Neural cell (in vitro differentiated cells): Measurements from ENCODE around the gene FUT7. TPM values are rescaled to one million over a fixed set of nuclear protein-coding genes. Genes with fewer than 3 reads are reported as not detected.

Experiments used
- H2AFZ ChIP-seq: fragments of 200-600, 300-800 bp; sonication (generic), shearing (Covaris generic); 2 replicates; pipeline ENCODE4 v1.6.0; 2014; ENCODE audit warnings: low read depth, mild to moderate bottlenecking, antibody characterized with exemption, low read length, moderate library complexity
- H3F3A ChIP-seq: fragments of 200-600 bp; shearing (Covaris generic); 2 replicates; pipeline ENCODE4 v1.6.1; 2016; ENCODE audit warnings: mild to moderate bottlenecking, moderate library complexity, mixed read lengths, antibody characterized with exemption, low read length; ENCODE audit not compliant: insufficient read depth, poor library complexity, severe bottlenecking
- H3K27ac ChIP-seq: fragments of 200-600, 300-800 bp; sonication (generic), shearing (Covaris generic); 2 replicates; pipeline ENCODE4 v1.5.1; 2014; ENCODE audit warnings: mild to moderate bottlenecking, low read length, moderate library complexity
- H3K27me3 ChIP-seq: fragments of 300-800, 200-600 bp; sonication (generic), shearing (Covaris generic); 2 replicates; pipeline ENCODE4 v1.6.0; 2014; ENCODE audit warnings: mild to moderate bottlenecking, low read depth, low read length, moderate library complexity; ENCODE audit not compliant: insufficient read depth
- H3K36me3 ChIP-seq: fragments of 300-800, 200-600 bp; sonication (generic), shearing (Covaris generic); 2 replicates; pipeline ENCODE4 v1.5.1; 2014; ENCODE audit warnings: mild to moderate bottlenecking, antibody characterized with exemption, low read length, moderate library complexity; ENCODE audit not compliant: insufficient read depth
- H3K4me2 ChIP-seq: fragments of 300-800, 200-600 bp; sonication (generic), shearing (Covaris generic); 2 replicates; pipeline ENCODE4 v1.6.0; 2014; ENCODE audit warnings: mild to moderate bottlenecking, low read length
- H3K4me3 ChIP-seq: fragments of 300-800, 200-600 bp; sonication (generic), shearing (Covaris generic); 2 replicates; pipeline ENCODE4 v1.5.1; 2014; ENCODE audit warnings: mild to moderate bottlenecking, low read length, moderate library complexity
- H3K79me2 ChIP-seq: fragments of 200-600 bp; shearing (Covaris generic); replicated peaks from 2 replicates; pipeline ENCODE4 v1.6.0; 2014; ENCODE audit warnings: mild to moderate bottlenecking, low read length, moderate library complexity; ENCODE audit not compliant: insufficient read depth
- H3K9ac ChIP-seq: fragments of 300-800, 200-600 bp; sonication (generic), shearing (Covaris generic); 2 replicates; pipeline ENCODE4 v1.6.1; 2016; ENCODE audit warnings: mild to moderate bottlenecking, low read length, mixed read lengths
- H3K9me2 ChIP-seq: fragments of 200-600 bp; shearing (Covaris generic); 2 replicates; pipeline ENCODE4 v1.6.1; 2016; ENCODE audit warnings: mild to moderate bottlenecking, low read length, mixed read lengths; ENCODE audit not compliant: insufficient read depth
- H3K9me3 ChIP-seq: fragments of 200-600, 300-800 bp; sonication (generic), shearing (Covaris generic); 2 replicates; pipeline ENCODE4 v1.6.1; 2016; ENCODE audit warnings: mild to moderate bottlenecking, mixed run types, low read length, moderate library complexity, mixed read lengths
- H4K20me1 ChIP-seq: fragments of 200-600 bp; shearing (Covaris generic); 2 replicates; pipeline ENCODE4 v1.6.1; 2016; ENCODE audit warnings: mild to moderate bottlenecking, mixed run types; ENCODE audit not compliant: insufficient read depth
- EP300 ChIP-seq: fragments of 450-650 bp; conservative IDR thresholded peaks from 2 replicates; pipeline ENCODE4 v1.6.1; 2014; ENCODE audit warnings: antibody characterized with exemption, mild to moderate bottlenecking, moderate library complexity; ENCODE audit not compliant: poor library complexity, severe bottlenecking
- EZH2 ChIP-seq: fragments of 200-600, 300-800 bp; shearing (Covaris generic), sonication (generic); IDR thresholded peaks from 2 replicates; pipeline ENCODE4 v1.6.1; 2014; ENCODE audit warnings: antibody characterized with exemption, low read length, borderline replicate concordance, mild to moderate bottlenecking; ENCODE audit not compliant: insufficient read depth, poor library complexity, severe bottlenecking
- MXI1 ChIP-seq: fragments of 450-650 bp; conservative IDR thresholded peaks from 2 replicates; pipeline ENCODE4 v1.6.1; 2014; ENCODE audit warnings: antibody characterized with exemption, mild to moderate bottlenecking; ENCODE audit not compliant: poor library complexity, severe bottlenecking
- POLR2AphosphoS5 ChIP-seq: IDR thresholded peaks from 2 replicates; pipeline ENCODE4 v1.6.1; 2012
- RAD21 ChIP-seq: fragments of 450-650 bp; conservative IDR thresholded peaks from 2 replicates; pipeline ENCODE4 v1.6.1; 2014; ENCODE audit warnings: antibody characterized with exemption, mild to moderate bottlenecking, moderate library complexity
- SMC3 ChIP-seq: fragments of 450-650 bp; conservative IDR thresholded peaks from 2 replicates; pipeline ENCODE4 v1.6.1; 2014; ENCODE audit warnings: antibody characterized with exemption, mild to moderate bottlenecking, moderate library complexity; ENCODE audit not compliant: poor library complexity
- TAF1 ChIP-seq: IDR thresholded peaks from 2 replicates; pipeline ENCODE4 v1.6.1; 2012; ENCODE audit warnings: low read depth
- polyA plus RNA-seq: library from polyadenylated mRNA; depleted of rRNA; stranded (reverse); fragments of >200 nt; gene quantifications from 2 replicates; pipeline ENCODE4 v1.2.3, GENCODE V29; 2014
- TF ChIP-seq, protein P1 (sequence below): IDR thresholded peaks from 2 replicates; pipeline ENCODE4 v1.6.1; 2012; ENCODE audit warnings: borderline replicate concordance
- TF ChIP-seq, protein P2 (sequence below): fragments of 450-650 bp; IDR thresholded peaks from 2 replicates; pipeline ENCODE4 v1.5.1; 2014; ENCODE audit warnings: antibody characterized with exemption, mild to moderate bottlenecking, moderate library complexity; ENCODE audit not compliant: poor library complexity, severe bottlenecking

Gene FUT7
- polyA plus RNA-seq, 1 donor from 2014 or later: 0.69 TPM

DNA sequence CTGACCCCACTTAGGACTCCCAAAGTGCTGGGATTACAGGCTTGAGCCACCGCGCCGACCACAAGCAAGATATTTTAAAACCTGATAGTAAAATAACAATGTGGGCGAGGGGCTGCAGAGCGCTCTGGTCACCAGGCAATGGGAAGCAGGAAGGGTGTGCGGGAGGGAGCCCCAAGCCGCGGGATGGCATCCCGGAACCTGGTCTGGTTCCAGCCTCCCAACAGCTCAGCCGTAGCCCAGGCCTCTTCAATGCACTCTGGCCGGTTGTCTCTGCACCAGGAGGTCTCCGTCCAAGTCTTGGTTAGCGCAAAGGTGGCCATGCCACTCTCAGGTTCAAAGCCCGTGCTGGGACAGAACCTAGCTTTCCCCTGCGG lies 44.7 kb upstream of the FUT7 start:
- H3K79me2 ChIP-seq: no peaks in the 10 kb centered on the region
- H3K27ac ChIP-seq: no peak overlapping the region
- no peaks in the 10 kb centered on the region for H3K36me3 ChIP-seq
- no peak overlapping the region for H3K9ac ChIP-seq
- no peak for TF ChIP-seq EZH2
- TF ChIP-seq POLR2AphosphoS5: no peak
- TF ChIP-seq SMC3: no peak
- TF ChIP-seq, protein P1, sequence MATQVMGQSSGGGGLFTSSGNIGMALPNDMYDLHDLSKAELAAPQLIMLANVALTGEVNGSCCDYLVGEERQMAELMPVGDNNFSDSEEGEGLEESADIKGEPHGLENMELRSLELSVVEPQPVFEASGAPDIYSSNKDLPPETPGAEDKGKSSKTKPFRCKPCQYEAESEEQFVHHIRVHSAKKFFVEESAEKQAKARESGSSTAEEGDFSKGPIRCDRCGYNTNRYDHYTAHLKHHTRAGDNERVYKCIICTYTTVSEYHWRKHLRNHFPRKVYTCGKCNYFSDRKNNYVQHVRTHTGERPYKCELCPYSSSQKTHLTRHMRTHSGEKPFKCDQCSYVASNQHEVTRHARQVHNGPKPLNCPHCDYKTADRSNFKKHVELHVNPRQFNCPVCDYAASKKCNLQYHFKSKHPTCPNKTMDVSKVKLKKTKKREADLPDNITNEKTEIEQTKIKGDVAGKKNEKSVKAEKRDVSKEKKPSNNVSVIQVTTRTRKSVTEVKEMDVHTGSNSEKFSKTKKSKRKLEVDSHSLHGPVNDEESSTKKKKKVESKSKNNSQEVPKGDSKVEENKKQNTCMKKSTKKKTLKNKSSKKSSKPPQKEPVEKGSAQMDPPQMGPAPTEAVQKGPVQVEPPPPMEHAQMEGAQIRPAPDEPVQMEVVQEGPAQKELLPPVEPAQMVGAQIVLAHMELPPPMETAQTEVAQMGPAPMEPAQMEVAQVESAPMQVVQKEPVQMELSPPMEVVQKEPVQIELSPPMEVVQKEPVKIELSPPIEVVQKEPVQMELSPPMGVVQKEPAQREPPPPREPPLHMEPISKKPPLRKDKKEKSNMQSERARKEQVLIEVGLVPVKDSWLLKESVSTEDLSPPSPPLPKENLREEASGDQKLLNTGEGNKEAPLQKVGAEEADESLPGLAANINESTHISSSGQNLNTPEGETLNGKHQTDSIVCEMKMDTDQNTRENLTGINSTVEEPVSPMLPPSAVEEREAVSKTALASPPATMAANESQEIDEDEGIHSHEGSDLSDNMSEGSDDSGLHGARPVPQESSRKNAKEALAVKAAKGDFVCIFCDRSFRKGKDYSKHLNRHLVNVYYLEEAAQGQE: no peak
- no peak for TF ChIP-seq MXI1
- TF ChIP-seq, protein P2, sequence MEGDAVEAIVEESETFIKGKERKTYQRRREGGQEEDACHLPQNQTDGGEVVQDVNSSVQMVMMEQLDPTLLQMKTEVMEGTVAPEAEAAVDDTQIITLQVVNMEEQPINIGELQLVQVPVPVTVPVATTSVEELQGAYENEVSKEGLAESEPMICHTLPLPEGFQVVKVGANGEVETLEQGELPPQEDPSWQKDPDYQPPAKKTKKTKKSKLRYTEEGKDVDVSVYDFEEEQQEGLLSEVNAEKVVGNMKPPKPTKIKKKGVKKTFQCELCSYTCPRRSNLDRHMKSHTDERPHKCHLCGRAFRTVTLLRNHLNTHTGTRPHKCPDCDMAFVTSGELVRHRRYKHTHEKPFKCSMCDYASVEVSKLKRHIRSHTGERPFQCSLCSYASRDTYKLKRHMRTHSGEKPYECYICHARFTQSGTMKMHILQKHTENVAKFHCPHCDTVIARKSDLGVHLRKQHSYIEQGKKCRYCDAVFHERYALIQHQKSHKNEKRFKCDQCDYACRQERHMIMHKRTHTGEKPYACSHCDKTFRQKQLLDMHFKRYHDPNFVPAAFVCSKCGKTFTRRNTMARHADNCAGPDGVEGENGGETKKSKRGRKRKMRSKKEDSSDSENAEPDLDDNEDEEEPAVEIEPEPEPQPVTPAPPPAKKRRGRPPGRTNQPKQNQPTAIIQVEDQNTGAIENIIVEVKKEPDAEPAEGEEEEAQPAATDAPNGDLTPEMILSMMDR: no peak
- no peak for TF ChIP-seq RAD21
- TF ChIP-seq TAF1: no peak
- no peak for TF ChIP-seq EP300
- H3K4me2 ChIP-seq: no peak overlapping the region
- no peak overlapping the region for H2AFZ ChIP-seq
- no peaks in the 10 kb centered on the region for H4K20me1 ChIP-seq
- H3K27me3 ChIP-seq: peaks cover 61% of the 10 kb centered on the region
- no peaks in the 10 kb centered on the region for H3K9me2 ChIP-seq
- H3F3A ChIP-seq: no peaks in the 10 kb centered on the region
- no peaks in the 10 kb centered on the region for H3K9me3 ChIP-seq
- no peak overlapping the region for H3K4me3 ChIP-seq

DNA sequence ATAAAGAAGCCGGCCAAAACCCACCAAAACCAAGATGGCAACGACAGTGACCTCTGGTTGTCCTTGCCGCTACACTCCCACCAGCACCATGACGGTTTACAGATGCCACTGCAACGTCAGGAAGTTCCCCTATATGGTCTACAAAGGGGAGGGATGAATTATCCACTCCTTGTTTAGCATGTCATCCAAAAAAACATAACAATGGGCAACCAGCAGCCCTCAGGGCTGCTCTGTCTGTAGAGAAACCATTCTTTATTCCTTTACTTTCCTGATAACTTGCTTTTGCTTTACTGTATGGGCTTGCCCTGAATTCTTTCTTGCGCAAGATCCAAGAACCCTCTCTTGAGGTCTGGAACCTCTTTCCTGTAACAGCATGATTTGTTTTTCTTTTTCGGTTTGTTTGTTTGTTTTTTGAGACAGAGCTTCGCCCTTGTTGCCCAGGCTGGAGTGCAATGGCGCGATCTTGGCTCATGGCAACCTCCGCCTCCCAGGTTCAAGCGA lies 43.4 kb upstream of the FUT7 start:
- Histone ChIP-seq H3K4me3 (no peak overlapping the region), H3K79me2 (no peaks in the 10 kb centered on the region), H3K27me3 (peaks cover 55% of the 10 kb centered on the region), H3K9me3 (no peaks in the 10 kb centered on the region), H2AFZ (no peak overlapping the region), H3K9me2 (no peaks in the 10 kb centered on the region), H3F3A (no peaks in the 10 kb centered on the region), H3K36me3 (no peaks in the 10 kb centered on the region), H3K4me2 (no peak overlapping the region), H3K27ac (no peak overlapping the region), H3K9ac (no peak overlapping the region), H4K20me1 (no peaks in the 10 kb centered on the region)
- TF ChIP-seq RAD21 (no peak), EZH2 (no peak), TAF1 (no peak), POLR2AphosphoS5 (no peak), SMC3 (no peak), MXI1 (no peak), EP300 (no peak)
- TF ChIP-seq, protein P1: no peak
- TF ChIP-seq, protein P2: no peak
